Sigmoid colon (tissue), 7 donors: ENCODE results near the gene ZNF780A. TPM values are rescaled to one million over a fixed set of nuclear protein-coding genes. Genes with fewer than 3 reads are reported as not detected.

Source experiments
- DNase-seq: peaks from one replicate; pipeline ENCODE4 v3.0.0-alpha.2; 2019
- H3K27ac ChIP-seq, 4 donors: fragments of 200-600 bp; sonication (generic); one replicate each; pipeline ENCODE4 v1.5.1; 2016 to 2019; ENCODE audit warnings: mild to moderate bottlenecking in 1 of 4
- H3K27me3 ChIP-seq, 3 donors: fragments of 200-600 bp; sonication (generic); one replicate each; pipeline ENCODE4 v1.5.1; 2019; ENCODE audit warnings: mild to moderate bottlenecking in 1 of 3
- H3K36me3 ChIP-seq, 4 donors: fragments of 200-600 bp; sonication (generic); one replicate each; pipeline ENCODE4 v1.5.1; 2016 to 2019
- H3K4me1 ChIP-seq, 4 donors: fragments of 200-600 bp; sonication (generic); one replicate each; pipeline ENCODE4 v1.5.1; 2017 to 2019
- H3K4me3 ChIP-seq, 4 donors: fragments of 200-600 bp; sonication (generic); one replicate each; pipeline ENCODE4 v1.5.1; 2017 to 2019; ENCODE audit warnings: mild to moderate bottlenecking in 2 of 4, moderate library complexity in 1 of 4
- H3K9me3 ChIP-seq, 4 donors: fragments of 200-600 bp in 3 of 4; sonication (generic) in 3 of 4; one replicate each; pipeline versions ENCODE4 v1.5.1 to v1.6.1; 2013 to 2019
- EP300 ChIP-seq, 4 donors: sonication (generic); formaldehyde crosslinking; IDR thresholded peaks; one replicate each; pipeline ENCODE4 v1.6.1; 2017; ENCODE audit warnings: antibody characterized with exemption in 4 of 4
- POLR2A ChIP-seq, 2 donors: fragments of 450-650 bp; IDR thresholded peaks; one replicate each; pipeline ENCODE4 v1.6.1; 2016; ENCODE audit warnings: antibody characterized with exemption in 2 of 2, mild to moderate bottlenecking in 2 of 2, moderate library complexity in 2 of 2
- POLR2AphosphoS5 ChIP-seq, 4 donors: sonication (generic); formaldehyde crosslinking; IDR thresholded peaks; one replicate each; pipeline ENCODE4 v1.6.1; 2017; ENCODE audit warnings: antibody characterized with exemption in 4 of 4
- WGBS, 2 donors: extraction: QIAGEN DNeasy Blood & Tissue Kit; methylation state at CpG; one replicate each; pipeline ENCODE4 v1.1.7; 2013; 5-methylcytosine and 5-hydroxymethylcytosine counted together
- intact Hi-C: fragments of 100-400 bp; cut with DNase I; formaldehyde crosslinking; loops from one replicate; pipeline ENCODE4 v1.15.1; 2023
- polyA plus RNA-seq, 3 donors: library from polyadenylated mRNA; stranded (reverse); fragments of 200-250 nt; gene quantifications; one replicate each; pipeline ENCODE4 v1.2.3, GENCODE V29; 2013
- total RNA-seq, 4 donors: library from RNA; depleted of rRNA; stranded (reverse); fragments of >200 nt; gene quantifications; one replicate each; pipeline ENCODE4 v1.1.0, GENCODE V29; 2016
- TF ChIP-seq, protein P1 (sequence below), 4 experiments: fragments of 450-650 bp in 3 of 4; fragments of 200-600 bp in 1 of 4; IDR thresholded peaks; one replicate each; pipeline ENCODE4 v1.5.1; 2016 to 2019; ENCODE audit warnings: antibody characterized with exemption in 4 of 4, mild to moderate bottlenecking in 3 of 4, moderate library complexity in 2 of 4
- donor health status: healthy with polysubstance abuse.
- donor health status: Bipolar disorder and iron deficiency.
- donor health status: healthy.

ZNF780A gene
- total and polyA plus RNA-seq, 7 donors: 10.3 to 15.8 (median 13.6) TPM

DNA sequence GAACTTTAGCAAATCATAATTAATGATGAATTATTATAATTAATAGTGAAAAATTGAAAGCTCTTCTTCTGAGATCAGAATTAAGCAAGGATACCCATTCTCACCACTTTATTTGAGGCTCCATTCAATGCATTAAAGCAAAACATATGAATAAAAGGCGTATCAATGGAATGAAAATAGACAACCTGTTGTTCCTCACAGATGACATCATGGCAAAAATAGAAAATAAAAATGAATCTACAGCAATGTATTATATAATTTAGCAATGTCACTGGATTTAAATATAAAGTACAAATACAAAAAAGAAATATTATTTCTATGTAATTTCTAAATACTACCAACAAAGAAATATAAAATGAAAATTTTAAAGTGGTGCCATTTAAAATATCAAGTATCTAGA lies 11.1 kb upstream of the ZNF780A start:
- Histone ChIP-seq H3K4me3 (no peak overlapping the region), H3K36me3 (no peaks in the 10 kb centered on the region), H3K9me3 (no peaks in the 10 kb centered on the region), H3K4me1 (no peaks in the 10 kb centered on the region), H3K27me3 (no peaks in the 10 kb centered on the region), H3K27ac (no peak overlapping the region)
- no peak for DNase-seq
- no peak for TF ChIP-seq POLR2A (IDR thresholded peaks at IDR 0.05)
- no peak for TF ChIP-seq POLR2AphosphoS5 (IDR thresholded peaks at IDR 0.05)
- no peak for TF ChIP-seq EP300 (IDR thresholded peaks at IDR 0.05)
- TF ChIP-seq, protein P1, sequence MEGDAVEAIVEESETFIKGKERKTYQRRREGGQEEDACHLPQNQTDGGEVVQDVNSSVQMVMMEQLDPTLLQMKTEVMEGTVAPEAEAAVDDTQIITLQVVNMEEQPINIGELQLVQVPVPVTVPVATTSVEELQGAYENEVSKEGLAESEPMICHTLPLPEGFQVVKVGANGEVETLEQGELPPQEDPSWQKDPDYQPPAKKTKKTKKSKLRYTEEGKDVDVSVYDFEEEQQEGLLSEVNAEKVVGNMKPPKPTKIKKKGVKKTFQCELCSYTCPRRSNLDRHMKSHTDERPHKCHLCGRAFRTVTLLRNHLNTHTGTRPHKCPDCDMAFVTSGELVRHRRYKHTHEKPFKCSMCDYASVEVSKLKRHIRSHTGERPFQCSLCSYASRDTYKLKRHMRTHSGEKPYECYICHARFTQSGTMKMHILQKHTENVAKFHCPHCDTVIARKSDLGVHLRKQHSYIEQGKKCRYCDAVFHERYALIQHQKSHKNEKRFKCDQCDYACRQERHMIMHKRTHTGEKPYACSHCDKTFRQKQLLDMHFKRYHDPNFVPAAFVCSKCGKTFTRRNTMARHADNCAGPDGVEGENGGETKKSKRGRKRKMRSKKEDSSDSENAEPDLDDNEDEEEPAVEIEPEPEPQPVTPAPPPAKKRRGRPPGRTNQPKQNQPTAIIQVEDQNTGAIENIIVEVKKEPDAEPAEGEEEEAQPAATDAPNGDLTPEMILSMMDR (IDR thresholded peaks at IDR 0.05): no peak
- 83 to 88% methylated on average over 1 of the region's 1 CpG for WGBS, 2 donors
- intact Hi-C loops: no loop called here

DNA sequence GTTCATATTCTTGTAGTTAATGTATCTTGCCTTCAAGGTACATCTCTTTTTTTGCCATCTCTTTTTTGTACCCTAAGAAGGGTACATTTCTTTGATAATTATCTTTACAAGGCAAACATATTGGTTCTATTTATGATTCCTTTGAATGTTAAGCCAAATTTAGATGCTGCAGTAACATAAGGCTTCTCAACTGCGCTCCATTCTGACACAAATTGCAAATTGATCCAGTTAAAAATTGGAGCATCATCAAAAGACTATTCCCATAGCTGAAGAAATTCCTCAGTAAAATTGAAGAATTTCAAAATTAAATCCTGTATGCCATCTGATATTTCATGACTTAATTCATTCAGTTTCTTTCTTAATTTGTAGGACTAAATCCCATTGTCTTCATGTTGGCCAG lies 2.7 kb upstream of the ZNF780A start:
- 95 to 96% methylated on average over 1 of the region's 1 CpG for WGBS, 2 donors
- TF ChIP-seq, protein P1 (IDR thresholded peaks at IDR 0.05): no peak
- TF ChIP-seq EP300 (IDR thresholded peaks at IDR 0.05): no peak
- TF ChIP-seq POLR2AphosphoS5 (IDR thresholded peaks at IDR 0.05): no peak
- TF ChIP-seq POLR2A (IDR thresholded peaks at IDR 0.05): no peak
- DNase-seq: no peak
- intact Hi-C loops: no loop called here
- no peak overlapping the region for H3K27ac ChIP-seq
- H3K4me1 ChIP-seq: peaks cover 0 to 18% (median 13%) of the 10 kb centered on the region in 4 donors
- H3K9me3 ChIP-seq: no peaks in the 10 kb centered on the region
- H3K27me3 ChIP-seq: peaks cover 0 to 15% (median 0%) of the 10 kb centered on the region in 3 donors
- no peaks in the 10 kb centered on the region for H3K36me3 ChIP-seq
- H3K4me3 ChIP-seq: no peak overlapping the region

DNA sequence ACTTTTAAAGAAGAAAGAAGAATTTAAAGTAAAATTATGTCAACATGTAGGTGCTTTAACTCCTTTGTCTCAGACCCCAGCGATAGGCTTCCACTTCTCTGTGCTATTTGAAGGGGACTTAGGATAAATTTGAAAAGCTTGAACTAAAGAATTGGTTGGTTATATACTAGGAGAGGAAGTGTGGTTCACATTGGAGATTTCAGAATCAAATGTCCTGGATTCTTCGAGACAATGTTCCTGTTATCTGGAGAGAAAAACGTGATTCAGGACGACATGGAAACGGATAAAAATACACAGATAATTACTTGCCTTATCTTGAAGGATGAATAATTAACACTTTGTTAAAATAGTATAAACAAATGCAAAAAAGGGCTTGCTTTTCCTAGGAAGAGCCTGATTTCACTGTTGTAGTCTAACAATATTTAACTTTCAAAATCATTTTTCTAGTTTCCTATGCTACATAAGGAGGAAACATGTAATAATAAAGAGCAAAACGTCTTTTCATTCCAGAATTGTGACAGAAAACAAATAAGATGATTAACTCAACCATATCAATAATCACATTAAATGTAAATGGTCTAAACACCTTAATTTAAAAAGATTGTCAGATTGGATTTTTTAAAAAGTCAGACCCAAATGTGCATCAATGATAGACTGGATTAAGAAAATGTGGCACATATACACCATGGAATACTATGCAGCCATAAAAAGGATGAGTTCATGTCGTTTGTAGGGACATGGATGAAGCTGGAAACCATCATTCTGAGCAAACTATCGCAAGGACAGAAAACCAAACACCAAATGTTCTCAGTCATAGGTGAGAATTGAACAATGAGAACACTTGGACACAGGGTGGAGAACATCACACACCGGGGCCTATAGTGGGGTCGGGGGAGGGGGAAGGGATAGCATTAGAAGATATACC lies 724 bp upstream of the ZNF780A start:
- WGBS, 2 donors: 39 to 44% methylated on average over 10 of the region's 10 CpGs
- H3K4me1 ChIP-seq: peaks cover 0 to 18% (median 13%) of the 10 kb centered on the region in 4 donors
- H3K27ac ChIP-seq: peak overlapping the region; percentile 86 to 93 (median 92)
- DNase-seq: no peak
- H3K9me3 ChIP-seq: no peaks in the 10 kb centered on the region
- TF ChIP-seq, protein P1 (IDR thresholded peaks at IDR 0.05): no peak
- TF ChIP-seq POLR2AphosphoS5 (IDR thresholded peaks at IDR 0.05) (no peak), EP300 (IDR thresholded peaks at IDR 0.05) (no peak), POLR2A (IDR thresholded peaks at IDR 0.05) (no peak)
- intact Hi-C loops: no loop called here
- no peaks in the 10 kb centered on the region for H3K36me3 ChIP-seq
- H3K27me3 ChIP-seq: peaks cover 0 to 15% (median 0%) of the 10 kb centered on the region in 3 donors
- peak overlapping the region; percentile 64 to 86 (median 82) for H3K4me3 ChIP-seq

DNA sequence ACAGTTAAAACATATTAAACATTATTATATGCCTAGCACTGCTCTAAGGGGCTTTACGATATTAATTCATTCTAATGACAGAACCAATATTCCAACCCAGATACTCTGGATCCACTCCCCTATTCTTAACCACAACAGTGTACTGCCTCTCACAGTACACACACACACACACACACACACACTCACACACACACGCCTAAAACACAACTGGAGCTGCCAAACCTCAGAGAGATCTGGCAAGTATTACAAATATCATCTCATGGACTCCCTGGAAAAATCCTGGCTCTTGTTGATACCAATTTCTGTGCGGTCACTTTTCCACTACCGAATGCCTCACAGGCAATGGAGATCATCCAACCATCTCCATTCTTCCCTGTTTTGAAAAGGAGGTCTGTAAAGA lies 1.3 kb downstream of the ZNF780A start:
- no peak for DNase-seq

More for the DNA sequence above, 1.3 kb downstream of the ZNF780A start:
- TF ChIP-seq, protein P1 (IDR thresholded peaks at IDR 0.05): no peak
- TF ChIP-seq POLR2AphosphoS5 (IDR thresholded peaks at IDR 0.05): no peak
- no peak for TF ChIP-seq EP300 (IDR thresholded peaks at IDR 0.05)
- no peak for TF ChIP-seq POLR2A (IDR thresholded peaks at IDR 0.05)
- Histone ChIP-seq H3K4me3 (peak overlapping the region in 3 of 4 donors; percentile 64 to 86 (median 84)), H3K27ac (peak overlapping the region; percentile 86 to 93 (median 92)), H3K4me1 (peaks cover 0 to 18% (median 13%) of the 10 kb centered on the region in 4 donors), H3K27me3 (no peaks in the 10 kb centered on the region), H3K9me3 (no peaks in the 10 kb centered on the region), H3K36me3 (peaks cover 0 to 4% (median under 1%) of the 10 kb centered on the region in 4 donors)
- intact Hi-C loops: loop anchor here (10.0 kb wide), 1 partner anchor 95 kb away; the partner anchor contains the start of gene ZNF546
- WGBS, 2 donors: 75 to 85% methylated on average over 4 of the region's 4 CpGs
